ENCODE results near the gene FANCM.

DNA sequence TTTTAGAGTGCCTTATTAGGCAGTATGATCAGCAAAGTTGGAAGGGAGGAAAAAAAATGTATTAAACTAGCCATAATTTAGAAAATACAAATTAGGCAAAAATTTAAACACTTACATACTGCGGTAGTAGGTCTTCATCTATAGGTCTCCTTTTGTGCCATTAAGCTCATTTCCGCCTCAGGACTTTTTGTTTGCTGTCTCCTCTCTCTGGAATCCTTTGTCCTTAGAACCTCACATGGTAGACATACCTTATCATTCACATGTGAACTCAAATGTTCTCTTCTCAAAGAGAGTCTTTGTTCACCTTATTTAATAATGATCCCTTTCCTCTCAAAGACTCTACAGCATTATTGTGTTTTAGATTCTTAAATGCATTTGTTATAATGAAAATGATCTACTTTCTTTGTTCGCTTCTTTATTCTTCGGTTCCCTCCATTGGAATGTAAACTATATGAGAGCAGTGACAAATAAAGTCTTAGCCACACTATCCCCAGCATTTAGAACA, 14.7 kb downstream of the FANCM start:
- TF ChIP-seq, protein P1, sequence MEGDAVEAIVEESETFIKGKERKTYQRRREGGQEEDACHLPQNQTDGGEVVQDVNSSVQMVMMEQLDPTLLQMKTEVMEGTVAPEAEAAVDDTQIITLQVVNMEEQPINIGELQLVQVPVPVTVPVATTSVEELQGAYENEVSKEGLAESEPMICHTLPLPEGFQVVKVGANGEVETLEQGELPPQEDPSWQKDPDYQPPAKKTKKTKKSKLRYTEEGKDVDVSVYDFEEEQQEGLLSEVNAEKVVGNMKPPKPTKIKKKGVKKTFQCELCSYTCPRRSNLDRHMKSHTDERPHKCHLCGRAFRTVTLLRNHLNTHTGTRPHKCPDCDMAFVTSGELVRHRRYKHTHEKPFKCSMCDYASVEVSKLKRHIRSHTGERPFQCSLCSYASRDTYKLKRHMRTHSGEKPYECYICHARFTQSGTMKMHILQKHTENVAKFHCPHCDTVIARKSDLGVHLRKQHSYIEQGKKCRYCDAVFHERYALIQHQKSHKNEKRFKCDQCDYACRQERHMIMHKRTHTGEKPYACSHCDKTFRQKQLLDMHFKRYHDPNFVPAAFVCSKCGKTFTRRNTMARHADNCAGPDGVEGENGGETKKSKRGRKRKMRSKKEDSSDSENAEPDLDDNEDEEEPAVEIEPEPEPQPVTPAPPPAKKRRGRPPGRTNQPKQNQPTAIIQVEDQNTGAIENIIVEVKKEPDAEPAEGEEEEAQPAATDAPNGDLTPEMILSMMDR (IDR thresholded peaks at IDR 0.05; ENCODE audit: extremely low read depth in 1 of 2, insufficient read depth in 1 of 2, low read depth in 1 of 2, low read length in 2 of 2), result no peak
- TF ChIP-seq POLR2A (IDR thresholded peaks at IDR 0.05; ENCODE audit: low read depth, low read length), result no peak
- TF ChIP-seq MYC (IDR thresholded peaks at IDR 0.05; ENCODE audit: low read depth, low read length), result no peak
- TF ChIP-seq EZH2 (IDR thresholded peaks at IDR 0.05; ENCODE audit: borderline replicate concordance, low read depth, low read length, severe bottlenecking), result no peak
- TF ChIP-seq GATA2 (IDR thresholded peaks at IDR 0.05; ENCODE audit: insufficient read depth, insufficient read length, low read depth, low read length), result no peak
- TF ChIP-seq, protein P2, sequence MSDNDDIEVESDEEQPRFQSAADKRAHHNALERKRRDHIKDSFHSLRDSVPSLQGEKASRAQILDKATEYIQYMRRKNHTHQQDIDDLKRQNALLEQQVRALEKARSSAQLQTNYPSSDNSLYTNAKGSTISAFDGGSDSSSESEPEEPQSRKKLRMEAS (IDR thresholded peaks at IDR 0.05; ENCODE audit: insufficient read depth, insufficient read length), result no peak
- no peak for TF ChIP-seq JUN (IDR thresholded peaks at IDR 0.05; ENCODE audit: borderline replicate concordance, insufficient read depth, insufficient read length, low read depth)
- TF ChIP-seq POLR2AphosphoS5 (IDR thresholded peaks at IDR 0.05; ENCODE audit: insufficient read depth, low read depth, low read length), result no peak
